Activated T-cell treated with anti-CD3 and anti-CD28 coated beads, Interleukin-2, amount 50 U/mL, for 1 hour (primary cell): Measurements from ENCODE around the gene MAGEA10.
"Not testable (repeated sequence)": the region's sequence is repeated elsewhere in the genome, so short reads cannot be mapped to it uniquely, and the experiment has no call there.

Source experiments
- DNase-seq: peaks from one replicate; pipeline ENCODE4 v3.0.0-alpha.2; 2020

The MAGEA10 gene

DNA sequence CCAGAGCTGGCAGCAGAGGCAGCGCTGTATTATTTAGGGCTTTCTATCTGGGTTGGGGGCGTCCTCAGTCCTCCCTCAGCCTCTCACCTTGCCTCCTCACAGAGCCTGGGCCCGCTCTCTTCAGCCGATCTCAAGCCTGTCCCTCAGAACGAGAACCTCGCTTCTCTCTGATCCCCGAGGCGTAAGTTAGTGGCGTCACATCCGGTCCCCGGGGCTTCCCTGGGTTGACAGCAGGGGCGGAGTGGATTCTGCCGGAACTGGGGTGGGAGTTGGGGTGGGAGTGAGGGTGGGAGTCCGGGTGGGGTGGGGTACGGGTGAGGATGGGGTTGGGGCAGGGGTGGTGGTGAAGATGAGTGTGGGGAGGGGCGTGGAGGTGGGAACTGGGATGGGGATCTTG lies at the start of gene MAGEA10:
MAGEA10 (minus strand) TSS at position 190 of the 397 bp plus-strand sequence. CDS start 2,957 bp downstream, outside the sequence.
- no peak for DNase-seq

DNA sequence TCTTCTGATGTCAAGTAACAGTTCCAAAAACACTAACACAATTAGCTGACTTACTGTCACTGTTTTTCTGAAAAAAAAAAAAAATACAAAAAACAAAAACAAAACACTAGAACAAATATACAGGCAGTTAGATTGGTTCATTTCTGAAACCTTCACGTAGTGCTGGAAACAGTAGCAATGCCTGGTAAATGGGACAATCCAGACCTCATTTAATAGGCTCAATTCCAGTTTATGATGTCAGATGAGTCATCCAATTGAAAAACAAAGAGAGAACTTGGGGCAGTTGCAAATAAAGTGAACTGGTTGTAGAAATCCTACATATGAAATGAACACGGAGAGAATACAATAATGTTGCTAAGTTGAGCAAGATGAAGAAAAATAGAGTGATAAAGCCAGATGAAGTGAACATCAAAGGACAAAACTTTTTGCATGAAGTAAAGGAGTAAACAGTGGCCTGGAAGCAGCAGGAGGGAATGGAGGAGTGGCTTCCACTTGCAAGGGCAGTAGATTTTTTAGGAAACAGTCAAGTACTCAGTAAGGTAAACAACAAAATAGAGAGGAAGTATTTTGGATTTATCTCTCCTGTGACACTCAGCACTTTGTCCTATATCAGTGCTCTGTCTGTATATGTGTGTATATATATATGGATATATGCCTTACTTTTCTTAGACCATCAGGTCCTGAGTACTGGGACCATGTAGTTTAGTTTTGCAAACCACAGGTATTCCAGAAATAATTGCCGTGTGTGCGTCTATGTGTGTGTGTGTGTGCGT lies 39.3 kb upstream of the MAGEA10 start:
- no peak for DNase-seq

DNA sequence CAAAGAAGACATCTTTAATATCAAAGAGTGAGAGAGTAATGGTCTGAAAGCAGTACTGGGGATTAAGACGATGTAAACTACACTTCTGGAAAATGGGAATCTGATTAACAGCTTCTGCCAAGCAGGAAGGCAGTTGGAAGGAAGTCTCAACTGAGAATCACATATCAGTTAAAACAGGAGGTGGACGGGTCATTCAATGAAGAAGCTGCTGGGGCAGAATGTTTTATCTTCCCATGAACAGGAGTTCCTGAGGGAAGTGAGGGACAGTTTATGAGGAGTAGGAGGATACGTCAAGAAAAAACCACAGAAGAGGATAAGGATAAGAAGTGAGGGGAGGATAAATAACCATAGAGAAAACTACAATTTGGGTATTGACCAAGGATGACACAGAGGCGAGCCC lies 38.7 kb upstream of the MAGEA10 start:
- DNase-seq, result no peak

DNA sequence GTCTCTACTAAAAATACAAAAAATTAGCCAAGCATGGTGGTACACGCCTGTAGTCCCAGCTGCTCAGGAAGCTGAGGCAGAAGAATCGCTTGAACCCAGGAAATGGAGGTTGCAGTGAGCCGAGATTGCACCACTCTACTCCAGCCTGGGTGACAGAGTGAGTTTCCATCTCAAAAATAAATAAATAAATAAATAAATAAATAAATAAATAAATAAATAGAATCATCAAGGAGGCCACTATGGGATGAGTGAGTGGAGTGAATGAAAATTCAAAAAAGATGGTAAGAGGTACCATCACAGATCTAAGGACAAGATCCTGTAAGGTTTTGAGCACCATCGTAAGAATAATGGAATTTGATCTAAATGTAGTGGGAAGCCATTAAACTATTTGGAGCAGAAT lies 37.5 kb upstream of the MAGEA10 start:
- DNase-seq, result not testable (repeated sequence)

DNA sequence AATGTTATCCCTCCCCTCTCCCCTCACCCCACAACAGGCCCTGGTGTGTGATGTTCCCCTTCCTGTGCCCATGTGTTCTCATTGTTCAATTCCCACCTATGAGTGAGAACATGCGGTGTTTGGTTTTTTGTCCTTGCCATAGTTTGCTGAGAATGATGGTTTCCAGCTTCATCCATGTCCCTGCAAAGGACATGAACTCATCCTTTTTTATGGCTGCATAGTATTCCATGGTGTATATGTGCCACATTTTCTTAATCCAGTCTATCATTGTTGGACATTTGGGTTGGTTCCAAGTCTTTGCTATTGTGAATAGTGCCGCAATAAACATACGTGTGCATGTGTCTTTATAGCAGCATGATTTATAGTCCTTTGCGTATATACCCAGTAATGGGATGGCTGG lies 35.5 kb upstream of the MAGEA10 start:
- not testable (repeated sequence) for DNase-seq

DNA sequence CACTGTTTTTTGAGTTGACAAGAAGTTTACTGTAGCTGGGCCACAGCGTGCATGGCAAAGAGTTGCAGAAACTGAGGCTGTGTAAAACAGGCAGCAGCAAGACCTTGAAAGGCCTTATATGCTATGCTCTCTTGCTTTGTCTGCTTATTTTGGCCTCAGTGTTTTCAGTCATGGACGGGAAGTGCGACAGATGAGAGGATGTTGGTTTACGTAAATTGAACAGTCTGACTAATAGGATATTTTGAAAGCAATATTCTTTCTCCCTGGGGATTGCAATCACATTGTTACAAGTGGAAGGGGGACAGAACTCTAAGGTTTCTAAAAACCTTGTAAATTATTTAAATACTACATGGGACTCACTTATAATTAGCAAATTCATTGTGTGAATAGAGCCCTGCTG lies 32.2 kb upstream of the MAGEA10 start:
- no peak for DNase-seq

DNA sequence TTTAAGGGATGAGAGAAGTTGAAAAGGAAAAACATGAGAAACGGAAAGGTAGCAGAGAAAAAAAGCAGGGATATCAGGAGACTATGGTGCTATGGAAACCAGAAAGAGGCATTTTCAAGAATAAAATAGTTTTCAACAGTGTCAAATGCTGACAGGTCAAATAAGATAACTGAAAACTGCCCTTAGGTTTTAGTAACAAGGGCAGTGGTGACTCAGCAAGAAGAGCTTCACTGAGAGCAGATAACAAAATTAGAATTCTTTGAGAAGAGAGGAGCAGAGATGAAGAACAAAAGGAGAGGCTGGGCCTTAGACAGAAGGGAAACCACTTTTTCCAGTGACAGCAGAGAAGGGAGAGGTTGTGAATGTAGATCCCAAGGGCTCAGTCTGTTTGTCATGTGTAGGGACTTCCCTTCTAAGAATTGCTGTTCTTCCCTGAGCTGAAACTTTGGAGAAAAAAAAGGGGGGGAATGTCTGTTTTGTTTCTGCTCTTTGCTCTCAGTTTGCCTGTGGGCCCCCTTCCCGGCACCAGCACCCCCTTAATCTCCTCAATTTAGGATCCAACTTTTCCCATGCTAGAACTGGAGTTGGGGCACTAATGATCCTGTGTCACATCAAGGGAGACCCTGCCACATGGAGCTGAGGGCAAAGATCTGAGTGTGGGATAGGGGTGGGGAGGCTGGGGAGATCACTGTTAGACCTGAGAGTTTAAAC lies 26.8 kb upstream of the MAGEA10 start:
- no peak for DNase-seq

DNA sequence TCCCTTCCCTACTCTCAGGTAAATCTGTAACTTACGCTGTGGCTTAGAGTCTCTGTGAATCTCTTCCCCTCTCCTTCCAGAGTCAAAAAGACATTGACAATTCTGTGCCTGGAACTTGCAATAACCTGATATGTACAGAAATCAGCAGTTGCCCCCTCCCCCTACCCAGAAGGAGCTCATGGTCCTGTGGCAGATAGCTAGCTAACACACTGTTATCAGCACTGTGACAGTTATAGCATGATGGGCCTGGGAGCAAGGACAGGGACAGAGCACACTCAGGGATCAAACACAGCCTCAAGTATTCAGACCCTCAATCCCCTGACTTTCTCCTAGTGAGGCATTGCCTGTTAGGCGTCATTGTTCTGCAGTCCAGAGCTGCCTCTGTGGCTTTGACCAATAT lies 18.7 kb upstream of the MAGEA10 start:
- no peak for DNase-seq

DNA sequence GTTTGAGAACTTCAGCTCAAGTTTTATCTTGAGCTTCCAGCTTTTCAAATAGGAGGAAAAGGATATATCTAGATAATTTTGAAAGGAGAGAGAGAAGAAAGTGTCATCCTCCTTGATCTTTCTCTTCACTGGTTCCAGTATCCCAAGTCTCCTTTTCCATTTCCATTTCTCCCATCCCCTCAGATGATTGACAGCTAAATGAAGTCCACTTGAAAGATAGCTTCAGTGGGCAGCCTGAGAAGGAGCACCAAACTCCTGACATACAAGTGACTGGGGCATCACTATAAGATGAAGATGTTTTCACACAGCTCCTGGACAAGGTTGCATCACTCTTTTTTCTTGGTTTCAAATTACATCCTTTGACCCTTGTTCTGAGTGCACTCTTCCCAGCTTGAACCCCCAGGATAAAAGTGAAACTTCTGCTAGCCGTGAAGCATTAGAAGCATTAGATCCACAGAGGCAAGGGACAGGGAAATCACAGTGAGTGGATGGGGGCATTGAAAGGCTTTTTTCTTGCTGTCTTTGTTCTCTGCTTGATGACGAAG lies 17.5 kb upstream of the MAGEA10 start:
- DNase-seq, result no peak

DNA sequence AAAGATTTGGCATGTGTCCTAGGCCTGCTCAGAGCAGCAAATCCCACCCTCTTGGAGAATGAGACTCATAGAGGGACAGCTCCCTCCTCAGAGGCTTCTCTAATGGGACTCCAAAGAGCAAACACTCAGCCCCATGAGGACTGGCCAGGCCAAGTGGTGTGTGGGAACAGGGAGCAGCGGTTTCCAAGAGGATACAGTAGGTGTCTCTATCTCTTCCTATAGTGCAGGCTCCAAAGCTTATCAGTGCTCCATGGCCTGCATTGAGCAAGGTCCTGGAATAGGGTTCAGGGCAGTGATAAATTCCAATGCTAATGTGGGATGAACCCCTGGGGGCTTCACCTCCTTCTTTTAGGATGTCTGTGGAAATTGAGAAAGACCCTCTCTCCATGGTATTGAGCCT lies 15.7 kb upstream of the MAGEA10 start:
- no peak for DNase-seq

DNA sequence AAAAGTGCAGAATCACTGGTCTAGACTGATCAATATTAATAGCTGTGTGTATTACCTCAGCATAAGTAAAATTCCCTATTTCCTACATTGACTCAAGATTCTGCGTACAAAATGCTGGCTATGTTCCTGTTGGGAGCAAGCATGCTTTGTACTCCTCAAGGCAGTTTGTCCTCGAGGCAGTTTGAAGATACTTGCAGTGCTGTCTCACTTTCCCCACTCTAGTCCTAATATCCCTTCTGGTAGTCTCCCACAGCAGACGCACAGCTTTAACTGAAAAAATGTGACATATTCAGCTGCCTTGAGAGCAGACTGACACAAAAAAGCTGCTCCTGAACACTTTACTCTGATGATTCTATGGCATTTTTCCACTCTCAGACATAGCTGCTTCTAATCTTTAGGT lies 12.9 kb upstream of the MAGEA10 start:
- no peak for DNase-seq

DNA sequence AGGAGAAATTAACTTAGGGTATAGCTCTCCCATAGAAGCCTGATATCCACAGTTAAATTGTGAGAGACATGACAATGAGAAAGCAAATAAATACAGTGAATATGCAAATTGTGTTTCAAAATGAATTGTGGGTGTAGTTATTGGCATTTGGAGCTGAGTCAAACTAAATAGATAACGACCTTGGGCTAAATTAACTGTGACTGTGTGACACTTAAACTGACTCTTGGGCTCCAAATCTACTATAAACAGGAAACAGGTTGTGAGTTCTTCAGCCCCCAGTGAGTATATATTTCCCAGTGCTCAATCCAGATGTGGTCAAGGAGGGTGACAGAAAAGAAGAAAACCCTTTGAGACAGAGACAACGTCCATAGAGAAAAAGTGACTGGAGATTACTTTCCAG lies 11.3 kb upstream of the MAGEA10 start:
- DNase-seq, result no peak

DNA sequence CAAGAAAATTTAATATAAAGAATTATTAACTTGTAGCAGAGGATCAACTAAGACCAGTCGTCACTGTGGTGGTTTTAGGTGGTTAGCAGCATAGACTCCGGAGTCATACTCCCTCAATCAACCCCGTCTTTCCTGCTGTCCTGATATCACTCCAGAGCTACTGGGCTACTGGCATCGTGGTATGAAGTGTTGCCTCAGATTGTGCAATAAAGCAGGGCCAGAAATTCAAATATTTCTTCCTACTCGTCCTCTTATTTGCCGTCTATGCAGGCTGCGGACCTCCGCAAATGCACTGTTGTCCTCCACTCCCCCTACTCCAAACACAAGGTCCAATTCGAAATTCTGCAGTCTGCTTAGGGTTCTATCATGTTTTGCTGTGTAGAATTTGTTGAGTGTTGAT lies 1.2 kb upstream of the MAGEA10 start:
- DNase-seq, result no peak

DNA sequence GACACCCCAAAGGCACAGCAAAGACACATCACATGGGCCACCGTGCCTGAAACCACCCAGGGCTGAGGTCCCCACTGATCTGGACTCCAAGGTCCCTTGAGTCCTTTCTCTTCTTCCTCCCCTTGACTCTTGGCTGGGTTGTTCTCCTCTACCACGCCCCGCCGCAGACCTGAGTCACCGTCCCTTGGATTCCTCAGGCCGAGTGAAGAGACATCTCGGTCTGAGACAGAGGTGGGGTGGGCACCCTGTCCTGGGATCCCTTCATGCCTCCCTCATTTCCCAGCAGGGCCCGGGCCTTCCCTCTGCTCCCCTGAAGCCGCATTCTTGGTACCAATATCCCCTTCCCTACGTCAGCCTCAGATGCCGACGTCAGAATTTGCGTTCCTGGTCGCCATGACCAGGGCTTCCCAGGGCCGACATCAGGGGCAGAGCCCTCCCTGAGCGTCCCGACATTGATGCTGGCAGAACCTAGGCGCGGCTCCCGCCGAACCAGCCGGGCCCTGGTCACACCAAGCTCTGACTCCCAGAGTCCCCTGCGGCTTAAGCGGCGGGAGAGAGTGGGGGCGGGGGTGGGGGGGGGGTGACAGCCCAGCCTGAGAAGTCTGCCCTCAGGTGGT lies 498 bp downstream of the MAGEA10 start:
- no peak for DNase-seq

DNA sequence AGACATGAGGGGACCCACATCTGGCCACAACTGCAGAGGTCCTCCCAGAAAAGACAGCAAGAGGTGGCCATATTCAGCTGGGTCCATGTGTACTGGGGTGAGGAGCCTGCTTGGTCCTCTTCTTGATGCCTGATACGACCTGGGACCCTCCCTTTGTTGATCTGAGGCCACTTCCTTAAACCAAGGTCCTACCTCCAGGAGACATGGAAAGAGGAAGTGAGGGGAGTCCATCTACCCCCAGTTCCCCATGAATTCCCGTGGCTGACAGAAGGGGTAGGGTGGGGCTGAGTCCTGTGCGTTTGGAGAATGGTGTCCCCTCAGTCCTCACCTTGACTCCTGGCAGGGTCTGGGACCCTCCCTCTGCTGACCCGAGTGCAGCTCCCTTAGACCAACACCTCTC lies 2.1 kb downstream of the MAGEA10 start:
- no peak for DNase-seq

DNA sequence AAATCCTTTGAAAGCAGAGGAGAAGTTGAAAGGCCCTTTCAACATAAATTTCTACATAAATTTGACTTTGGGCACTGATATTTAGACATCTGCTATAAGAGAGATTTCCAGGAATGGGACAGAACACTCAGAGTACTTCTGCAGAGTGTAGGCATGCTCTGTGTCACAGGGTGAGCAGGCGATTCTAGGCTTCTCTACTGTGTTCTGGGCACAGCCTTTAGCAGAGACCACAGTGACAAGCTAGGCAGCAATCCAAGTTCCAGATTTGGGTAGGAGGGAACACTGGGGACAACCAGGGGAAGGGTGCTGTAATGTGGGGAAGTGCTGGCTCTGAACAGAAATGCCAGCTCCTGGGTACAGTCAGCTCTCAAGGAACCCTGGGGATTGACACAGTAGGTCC lies 6.9 kb downstream of the MAGEA10 start:
- DNase-seq, result no peak

DNA sequence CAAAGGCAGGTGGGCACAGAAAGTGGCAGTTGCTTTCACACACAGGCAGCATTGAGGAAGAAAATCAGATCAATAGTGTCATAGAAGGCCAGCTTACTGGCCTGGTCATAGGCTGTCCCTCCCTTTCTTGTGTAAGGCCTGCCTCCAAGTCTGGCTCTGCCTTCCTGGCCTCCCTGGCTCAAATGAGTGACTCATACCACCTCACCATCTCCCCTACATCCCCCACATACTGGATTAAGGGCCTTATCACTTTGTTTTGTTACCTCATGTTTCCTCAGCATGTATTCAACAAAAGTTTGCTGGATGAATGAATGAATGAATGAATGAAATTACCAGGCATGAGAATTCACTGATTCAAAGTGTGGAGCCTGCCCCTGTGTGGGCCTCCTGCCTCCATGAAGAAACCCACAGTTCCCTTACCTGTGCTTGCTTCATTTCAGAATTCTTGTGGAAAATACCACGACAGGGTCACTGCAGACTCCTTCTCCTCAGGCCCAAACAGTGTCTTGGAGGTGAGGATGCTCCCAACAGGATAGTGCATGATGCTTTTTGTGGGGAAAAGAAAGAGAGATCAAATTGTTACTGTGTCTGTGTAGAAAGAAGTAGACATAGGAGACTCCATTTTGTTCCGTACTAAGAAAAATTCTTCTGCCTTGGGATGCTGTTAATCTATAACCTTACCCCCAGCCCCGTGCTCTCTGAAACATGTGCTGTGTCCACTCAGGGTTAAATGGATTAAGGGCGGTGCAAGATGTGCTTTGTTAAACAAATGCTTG lies 9.1 kb downstream of the MAGEA10 start:
- DNase-seq, result not testable (repeated sequence)

DNA sequence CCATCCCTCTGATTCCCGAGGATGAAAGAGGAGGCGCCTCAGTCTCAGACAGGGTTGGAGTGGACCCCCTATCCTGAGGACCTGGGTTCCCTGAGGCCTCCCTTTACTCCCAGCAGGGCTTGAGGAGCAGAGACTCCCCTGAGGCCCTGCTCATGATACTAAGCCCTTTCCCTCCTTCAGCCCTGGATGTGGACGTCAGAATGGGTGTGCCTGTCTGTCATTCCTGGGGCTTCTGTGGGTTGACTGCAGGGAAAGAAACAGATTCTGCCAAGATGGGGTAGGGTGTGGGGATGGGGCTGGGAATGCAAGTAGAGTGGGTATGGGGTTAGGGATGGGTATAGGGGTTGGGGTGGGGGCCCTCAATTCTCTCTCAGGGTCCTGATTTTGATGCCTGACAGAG lies 21.1 kb downstream of the MAGEA10 start:
- no peak for DNase-seq

DNA sequence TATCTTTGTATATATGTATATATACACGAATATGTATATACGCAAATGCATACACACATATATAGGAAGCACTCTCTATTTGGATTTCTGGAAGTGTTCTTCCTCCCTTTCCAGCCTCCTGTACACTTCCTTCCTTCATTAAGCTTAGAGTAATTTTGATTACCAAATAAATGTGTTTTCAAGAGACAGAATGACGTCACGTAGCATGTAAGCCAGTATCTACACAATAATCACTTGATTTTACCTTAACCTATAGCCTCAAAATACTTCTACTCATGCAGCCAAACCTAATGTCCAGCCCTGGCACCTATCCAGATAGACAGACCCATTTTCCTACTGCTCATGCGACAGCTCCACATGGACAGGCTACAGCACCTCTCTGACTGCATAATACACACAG lies 29.9 kb downstream of the MAGEA10 start:
- no peak for DNase-seq

DNA sequence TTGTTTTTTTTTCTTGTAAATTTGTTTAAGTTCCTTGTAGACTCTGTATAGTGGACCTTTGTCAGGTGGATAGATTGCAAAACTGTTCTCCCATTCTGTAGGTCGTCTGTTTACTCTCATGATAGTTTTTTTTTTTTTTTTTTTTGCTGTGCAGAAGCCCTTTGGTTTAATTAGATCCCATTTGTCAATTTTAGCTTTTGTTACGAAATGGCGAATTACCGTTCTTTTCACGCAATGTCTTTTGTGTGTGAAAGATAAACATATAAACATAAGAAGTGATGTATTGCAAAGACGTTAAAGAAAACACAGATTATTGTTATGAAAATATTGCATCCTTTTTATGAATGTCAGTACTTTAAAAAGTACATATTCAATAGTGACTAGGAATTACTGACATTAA lies 34.5 kb downstream of the MAGEA10 start:
- DNase-seq, result no peak

DNA sequence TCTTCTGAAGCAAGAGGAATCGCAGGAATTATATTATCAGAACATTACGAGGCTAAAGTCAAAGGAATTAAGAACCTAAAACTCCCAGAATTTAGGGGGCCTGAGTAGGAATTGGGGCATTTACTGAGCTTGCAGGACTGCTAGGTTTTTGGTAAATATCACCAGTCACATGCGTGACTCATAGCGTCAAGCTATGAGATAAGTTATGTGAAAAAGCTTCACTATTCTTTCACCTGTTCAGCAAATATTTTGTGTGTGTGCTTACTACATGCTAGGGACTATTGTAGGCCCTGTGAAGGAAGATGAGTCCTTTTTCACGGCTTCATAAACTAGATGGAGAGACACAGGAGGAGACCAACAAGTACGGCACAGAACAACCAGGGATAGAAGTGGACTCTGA lies 52.2 kb downstream of the MAGEA10 start:
- DNase-seq, result no peak
